GM19452 (cell line): ENCODE data around the gene TRAP1.
"Not testable (repeated sequence)": the region's sequence is repeated elsewhere in the genome, so short reads cannot be mapped to it uniquely, and the experiment has no call there.

ENCODE experiments used
- ATAC-seq: cut with Tn5 transposase; IDR thresholded peaks from one replicate; pipeline ENCODE4 v1.9.1; 2021; ENCODE audit not compliant: unreplicated experiment

Gene TRAP1

GRCh38 chr16:3714378-3714777 lies 2.9 kb downstream of the TRAP1 start:
- ATAC-seq: not testable (repeated sequence)

- no peak for ATAC-seq
Observed at GRCh38 chr16:3713587-3714242, 3.6 kb downstream of the TRAP1 start.

GRCh38 chr16:3712861-3713372 lies 4.4 kb downstream of the TRAP1 start:
- no peak for ATAC-seq

GRCh38 chr16:3706253-3707012 lies 10.9 kb downstream of the TRAP1 start:
- no peak for ATAC-seq

GRCh38 chr16:3702082-3702481 lies 15.2 kb downstream of the TRAP1 start:
- ATAC-seq: no peak

GRCh38 chr16:3701531-3701930 lies 15.8 kb downstream of the TRAP1 start:
- ATAC-seq: no peak

- no peak for ATAC-seq
Observed at GRCh38 chr16:3698941-3699340, 18.4 kb downstream of the TRAP1 start.

GRCh38 chr16:3696425-3697218 lies 20.7 kb downstream of the TRAP1 start:
- no peak for ATAC-seq

- ATAC-seq: no peak
Observed at GRCh38 chr16:3695610-3696369, 21.5 kb downstream of the TRAP1 start.

- ATAC-seq: no peak
Observed at GRCh38 chr16:3694051-3694450, 23.3 kb downstream of the TRAP1 start.

GRCh38 chr16:3691761-3692160 lies 25.6 kb downstream of the TRAP1 start:
- no peak for ATAC-seq

GRCh38 chr16:3690980-3691720 lies 26.2 kb downstream of the TRAP1 start:
- no peak for ATAC-seq

- peak; percentile 66 for ATAC-seq
Observed at GRCh38 chr16:3690470-3690928, 26.8 kb downstream of the TRAP1 start.

GRCh38 chr16:3689731-3690130 lies 27.6 kb downstream of the TRAP1 start:
- no peak for ATAC-seq

GRCh38 chr16:3687792-3688191 lies 29.5 kb downstream of the TRAP1 start:
- no peak for ATAC-seq

GRCh38 chr16:3687021-3687420 lies 30.3 kb downstream of the TRAP1 start:
- ATAC-seq: no peak

GRCh38 chr16:3681206-3681605 lies 36.1 kb downstream of the TRAP1 start:
- ATAC-seq: no peak

- no peak for ATAC-seq
Observed at GRCh38 chr16:3677994-3678393, 39.3 kb downstream of the TRAP1 start.

GRCh38 chr16:3675601-3676130 lies 41.7 kb downstream of the TRAP1 start:
- no peak for ATAC-seq
